T-helper 2 cell treated with Interferon-gamma antibody and Interleukin-4, amounts not matched to agents 5 μg/mL and 100 μg/mL, for 36 hours (primary cell): ENCODE data around the gene FOCAD.

Experiments
- DNase-seq: peaks from one replicate; pipeline ENCODE4 v3.0.0; 2021; ENCODE audit warnings: low spot score
- H3K27ac Mint-ChIP-seq: one replicate; pipeline ENCODE4 v1.8.0; 2021; ENCODE audit warnings: mild to moderate bottlenecking, mixed read lengths
- H3K27me3 Mint-ChIP-seq: one replicate; pipeline ENCODE4 v1.8.0; 2021; ENCODE audit warnings: low read depth, mixed read lengths
- H3K36me3 Mint-ChIP-seq: one replicate; pipeline ENCODE4 v1.8.0; 2021; ENCODE audit warnings: low read depth, mixed read lengths
- H3K4me1 Mint-ChIP-seq: one replicate; pipeline ENCODE4 v1.8.0; 2021; ENCODE audit warnings: low read depth, mixed read lengths
- H3K4me3 Mint-ChIP-seq: one replicate; pipeline ENCODE4 v1.8.0; 2022; ENCODE audit warnings: mild to moderate bottlenecking, moderate library complexity, mixed read lengths
- H3K9me3 Mint-ChIP-seq: one replicate; pipeline ENCODE4 v1.8.0; 2021; ENCODE audit warnings: mixed read lengths

FOCAD gene

DNA sequence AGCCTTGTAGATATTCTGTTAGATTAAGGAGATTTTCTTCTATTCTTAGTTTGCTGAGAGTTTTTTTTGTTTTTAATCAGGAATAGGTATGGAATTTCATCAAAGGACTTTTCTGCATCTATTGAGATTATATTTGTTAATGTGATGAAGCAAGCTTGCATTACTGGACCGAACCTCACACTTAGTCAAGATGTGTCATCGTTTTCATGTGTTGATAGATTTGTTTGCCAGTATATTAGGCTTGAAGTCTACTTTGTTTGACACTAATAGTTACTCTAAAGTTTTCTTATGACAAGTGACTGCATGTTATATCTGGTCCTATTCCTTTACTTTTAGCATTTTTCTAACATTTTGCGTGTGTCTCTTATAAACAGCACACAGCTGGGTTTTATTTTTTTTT, 359.8 kb downstream of the FOCAD start:
- Mint-ChIP-seq H3K27ac (no peak overlapping the region), H3K27me3 (peaks cover 10% of the 10 kb centered on the region), H3K4me3 (no peak overlapping the region), H3K4me1 (peaks cover 13% of the 10 kb centered on the region), H3K36me3 (peaks cover 5% of the 10 kb centered on the region), H3K9me3 (peaks cover 4% of the 10 kb centered on the region)
- no peak for DNase-seq
